AML-193 (cell line): Measurements from ENCODE around the gene CHRM5.

Experiments used
- DNase-seq, 2 experiments: peaks; one replicate each; lab custom pipeline; 2025; lab: John Stamatoyannopoulos, UW

CHRM5 gene

GRCh38 chr15:34101366-34102174 is 133.3 kb downstream of the CHRM5 start, which contains the start of the genes EMC7 and PGBD4:
Gene EMC7, minus strand, starts transcription at chr15:34101862. Its CDS starts 23 bp downstream, at chr15:34101839.
Gene PGBD4, plus strand, starts transcription at chr15:34102083. Its CDS starts 449 bp downstream, at chr15:34102532.
- peak; percentile 98 for DNase-seq

- no peak for DNase-seq
Observed at GRCh38 chr15:34102175-34102925, 134.1 kb downstream of the CHRM5 start.

- DNase-seq: no peak
Observed at GRCh38 chr15:34106423-34106822, 138.1 kb downstream of the CHRM5 start.

- DNase-seq: peak; percentile 31 to 32
Observed at GRCh38 chr15:34107315-34107714, 139.0 kb downstream of the CHRM5 start.

GRCh38 chr15:34109797-34110663 is 141.7 kb downstream of the CHRM5 start:
- DNase-seq: peak; percentile 60 to 64

GRCh38 chr15:34111488-34111887 is 143.2 kb downstream of the CHRM5 start:
- no peak for DNase-seq

- no peak for DNase-seq
Observed at GRCh38 chr15:34114215-34114614, 145.9 kb downstream of the CHRM5 start.

GRCh38 chr15:34114739-34115138 is 146.4 kb downstream of the CHRM5 start:
- no peak for DNase-seq

GRCh38 chr15:34116620-34117019 is 148.3 kb downstream of the CHRM5 start:
- DNase-seq: no peak
